ENCODE results near the gene VASP. TPM values are rescaled to one million over a fixed set of nuclear protein-coding genes. Genes with fewer than 3 reads are reported as not detected.

The VASP gene
- total and polyA plus RNA-seq, 2 of the 4 experiments (the other 2 are of a cell fraction) = 61.1 to 88.8 TPM

DNA sequence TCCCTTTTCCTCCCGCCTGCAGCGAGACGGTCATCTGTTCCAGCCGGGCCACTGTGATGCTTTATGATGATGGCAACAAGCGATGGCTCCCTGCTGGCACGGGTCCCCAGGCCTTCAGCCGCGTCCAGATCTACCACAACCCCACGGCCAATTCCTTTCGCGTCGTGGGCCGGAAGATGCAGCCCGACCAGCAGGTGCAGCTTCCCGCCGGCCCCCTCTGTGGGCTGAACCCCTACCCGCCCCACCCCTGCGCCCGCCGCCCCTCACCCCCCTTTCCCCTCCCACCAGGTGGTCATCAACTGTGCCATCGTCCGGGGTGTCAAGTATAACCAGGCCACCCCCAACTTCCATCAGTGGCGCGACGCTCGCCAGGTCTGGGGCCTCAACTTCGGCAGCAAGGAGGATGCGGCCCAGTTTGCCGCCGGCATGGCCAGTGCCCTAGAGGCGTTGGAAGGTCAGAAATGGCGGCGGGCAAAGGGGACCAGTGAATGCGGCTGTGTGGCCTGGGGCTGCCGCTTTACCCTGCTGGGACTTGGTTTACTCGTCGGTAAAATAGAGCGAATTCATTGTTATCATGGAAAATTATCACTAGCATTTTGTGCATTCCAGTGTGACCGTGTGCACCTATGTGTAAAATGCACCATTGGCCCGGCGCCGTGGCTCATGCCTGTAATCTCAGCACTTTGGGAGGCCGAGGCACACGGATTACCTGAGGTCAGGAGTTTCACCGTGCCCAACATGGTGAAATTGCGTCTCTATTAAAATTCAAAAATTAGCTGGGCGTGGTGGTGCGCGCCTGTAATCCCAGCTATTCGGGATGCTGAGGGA, 10.6 kb downstream of the VASP start:
- in situ Hi-C loops (cut with MboI; ENCODE audit: low sequenced_read_pairs) = no loop called here
- Histone ChIP-seq H3K56ac (ENCODE audit: extremely low read depth, insufficient read depth, low read length) (no peak overlapping the region), H3K9me1 (ENCODE audit: insufficient read depth, low read length) (no peaks in the 10 kb centered on the region), H3K9ac (ENCODE audit: low read depth, low read length) (no peak overlapping the region; the same call in 1 of the 2 replicates), H2BK120ac (ENCODE audit: low read depth, low read length) (no peak overlapping the region), H3K27me3 (ENCODE audit: control insufficient read depth, insufficient read depth, low read length) (no peaks in the 10 kb centered on the region), H3K18ac (ENCODE audit: low read depth, low read length) (no peak overlapping the region), H4K5ac (ENCODE audit: low read depth, low read length) (no peak overlapping the region), H3K23ac (ENCODE audit: low read depth, low read length) (no peak overlapping the region), H3K4ac (ENCODE audit: low read depth, low read length) (no peak overlapping the region), H4K20me1 (ENCODE audit: insufficient read depth, low read length) (peaks cover 90% of the 10 kb centered on the region), H4K91ac (ENCODE audit: insufficient read depth, low read depth, low read length) (no peak overlapping the region), H2AK9ac (replicated peaks; ENCODE audit: low read depth, low read length, poor library complexity) (no peak overlapping the region), H3K4me3 (ENCODE audit: insufficient read depth, low read depth, low read length) (no peak overlapping the region), H2BK15ac (ENCODE audit: low read depth, low read length) (no peak overlapping the region), H3K4me1 (ENCODE audit: control insufficient read depth, insufficient read depth, low read length) (0 out of 2 replicates have a peak, but pooled peaks cover 5% of the 10 kb centered on the region), H3K4me2 (ENCODE audit: low read depth, low read length) (no peak overlapping the region), H2BK5ac (ENCODE audit: low read depth, low read length, poor library complexity, severe bottlenecking) (no peak overlapping the region), H3K9me3 (ENCODE audit: control insufficient read depth, insufficient read depth, low read length) (no peaks in the 10 kb centered on the region), H2BK20ac (ENCODE audit: low read depth, low read length) (no peak overlapping the region), H2AK5ac (ENCODE audit: low read depth, low read length) (no peak overlapping the region), H3K79me1 (ENCODE audit: low read depth in 1 of 2, low read length in 2 of 2) (peaks cover 14 to 76% of the 10 kb centered on the region in 2 experiments), H3K14ac (replicated peaks; ENCODE audit: low read depth, low read length) (no peak overlapping the region), H3K27ac (ENCODE audit: insufficient read depth, low read length) (no peak overlapping the region), H2AFZ (replicated peaks; ENCODE audit: low read length, poor library complexity) (no peak overlapping the region), H4K8ac (ENCODE audit: low read depth in 2 of 2, low read length in 2 of 2) (no peak overlapping the region), H3K36me3 (ENCODE audit: control insufficient read depth, insufficient read depth, low read length) (peaks cover 49% of the 10 kb centered on the region)
- ATAC-seq (ENCODE audit: low read depth) (no peak), DNase-seq (no peak)
- POLR2A ChIA-PET (ENCODE audit: unreplicated experiment) = no interaction called here
- intact Hi-C loops (cut with micrococcal nuclease) = no loop called here
- dilution Hi-C loops (cut with HindIII; ENCODE audit: low sequenced_read_pairs, unreplicated experiment) = no loop called here
- CTCF ChIA-PET = no interaction called here
- WGBS, 2 experiments (ENCODE audit: extremely low coverage in 2 of 2, insufficient read length in 1 of 2) = 96% methylated on average over 29 of the region's 50 CpGs; no CpG with 5 or more reads in 1 of the 2 experiments
- no TSS peak for BruUV-seq (replicated peaks)
- no peak for TF ChIP-seq SMC3 (IDR thresholded peaks at IDR 0.05; ENCODE audit: low read depth, low read length)
- TF ChIP-seq, protein P1, sequence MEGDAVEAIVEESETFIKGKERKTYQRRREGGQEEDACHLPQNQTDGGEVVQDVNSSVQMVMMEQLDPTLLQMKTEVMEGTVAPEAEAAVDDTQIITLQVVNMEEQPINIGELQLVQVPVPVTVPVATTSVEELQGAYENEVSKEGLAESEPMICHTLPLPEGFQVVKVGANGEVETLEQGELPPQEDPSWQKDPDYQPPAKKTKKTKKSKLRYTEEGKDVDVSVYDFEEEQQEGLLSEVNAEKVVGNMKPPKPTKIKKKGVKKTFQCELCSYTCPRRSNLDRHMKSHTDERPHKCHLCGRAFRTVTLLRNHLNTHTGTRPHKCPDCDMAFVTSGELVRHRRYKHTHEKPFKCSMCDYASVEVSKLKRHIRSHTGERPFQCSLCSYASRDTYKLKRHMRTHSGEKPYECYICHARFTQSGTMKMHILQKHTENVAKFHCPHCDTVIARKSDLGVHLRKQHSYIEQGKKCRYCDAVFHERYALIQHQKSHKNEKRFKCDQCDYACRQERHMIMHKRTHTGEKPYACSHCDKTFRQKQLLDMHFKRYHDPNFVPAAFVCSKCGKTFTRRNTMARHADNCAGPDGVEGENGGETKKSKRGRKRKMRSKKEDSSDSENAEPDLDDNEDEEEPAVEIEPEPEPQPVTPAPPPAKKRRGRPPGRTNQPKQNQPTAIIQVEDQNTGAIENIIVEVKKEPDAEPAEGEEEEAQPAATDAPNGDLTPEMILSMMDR (conservative IDR thresholded peaks at IDR 0.05; ENCODE audit: low read depth, low read length) = no peak
- TF ChIP-seq POLR2A (IDR thresholded peaks at IDR 0.05; ENCODE audit: low read depth, low read length) = no peak
- TF ChIP-seq RFX5 (IDR thresholded peaks at IDR 0.05; ENCODE audit: low read depth, low read length) = no peak
- no peak for TF ChIP-seq MAZ (IDR thresholded peaks at IDR 0.05; ENCODE audit: borderline replicate concordance, low read depth, low read length)
- no peak for TF ChIP-seq ELK1 (IDR thresholded peaks at IDR 0.05; ENCODE audit: borderline replicate concordance, low read depth, low read length)
- TF ChIP-seq CHD1 (IDR thresholded peaks at IDR 0.05; ENCODE audit: low read depth, low read length) = no peak
- no peak for TF ChIP-seq MXI1 (IDR thresholded peaks at IDR 0.05; ENCODE audit: borderline replicate concordance, low read depth, low read length)
- no peak for TF ChIP-seq MAFK (IDR thresholded peaks at IDR 0.05; ENCODE audit: low read depth, low read length)
- no peak for TF ChIP-seq CEBPB (IDR thresholded peaks at IDR 0.05; ENCODE audit: low read depth, low read length)
- no peak for TF ChIP-seq USF2 (IDR thresholded peaks at IDR 0.05; ENCODE audit: low read depth, low read length)
- TF ChIP-seq NFE2L2 (IDR thresholded peaks at IDR 0.05; ENCODE audit: low read depth, low read length) = no peak
- TF ChIP-seq BHLHE40 (IDR thresholded peaks at IDR 0.05; ENCODE audit: low read depth, low read length) = no peak
- no peak for TF ChIP-seq FOS (IDR thresholded peaks at IDR 0.05; ENCODE audit: low read depth, low read length)
- no peak for TF ChIP-seq RCOR1 (IDR thresholded peaks at IDR 0.05; ENCODE audit: insufficient replicate concordance, low read length)

Data from IMR-90 (cell line).